Measurements from ENCODE around the gene ANKRD6.

GRCh38 chr6:89467437-89467836 is 34.5 kb downstream of the ANKRD6 start:
- TF ChIP-seq POLR2AphosphoS5 (IDR thresholded peaks at IDR 0.05; ENCODE audit: borderline replicate concordance, low read depth, low read length) (no peak), EZH2 (IDR thresholded peaks at IDR 0.05) (no peak), FOXP2 (optimal IDR thresholded peaks at IDR 0.05; ENCODE audit: control extremely low read depth, extremely low read length, insufficient read depth) (no peak)
